Central memory CD4-positive, alpha-beta T cell (primary cell): ENCODE data around the gene ATL1.
"Not testable (repeated sequence)": the region's sequence is repeated elsewhere in the genome, so short reads cannot be mapped to it uniquely, and the experiment has no call there.

Experiments used
- DNase-seq: peaks from one replicate; pipeline ENCODE4 v3.0.0; 2022

Gene ATL1

GRCh38 chr14:50603565-50603964 is 43.6 kb downstream of the ATL1 start:
- DNase-seq, result no peak

GRCh38 chr14:50605766-50606165 is 45.8 kb downstream of the ATL1 start:
- no peak for DNase-seq

- DNase-seq, result no peak
These were observed 46.5 kb downstream of the ATL1 start for GRCh38 chr14:50606468-50606867.

GRCh38 chr14:50607181-50607580 is 47.2 kb downstream of the ATL1 start:
- DNase-seq, result no peak

- no peak for DNase-seq
These were observed 47.8 kb downstream of the ATL1 start for GRCh38 chr14:50607761-50608160.

- no peak for DNase-seq
These were observed 48.4 kb downstream of the ATL1 start for GRCh38 chr14:50608302-50608851.

GRCh38 chr14:50610465-50610864 is 50.5 kb downstream of the ATL1 start:
- no peak for DNase-seq

- DNase-seq, result no peak
These were observed 52.9 kb downstream of the ATL1 start for GRCh38 chr14:50612806-50613205.

- DNase-seq, result no peak
These were observed 55.1 kb downstream of the ATL1 start for GRCh38 chr14:50615056-50615455.

GRCh38 chr14:50615552-50615951 is 55.6 kb downstream of the ATL1 start:
- no peak for DNase-seq

GRCh38 chr14:50616275-50616674 is 56.3 kb downstream of the ATL1 start:
- no peak for DNase-seq

GRCh38 chr14:50619569-50620141 is 59.7 kb downstream of the ATL1 start:
- no peak for DNase-seq

- no peak for DNase-seq
These were observed 60.4 kb downstream of the ATL1 start for GRCh38 chr14:50620341-50620740.

GRCh38 chr14:50622978-50623377 is 63.0 kb downstream of the ATL1 start:
- no peak for DNase-seq

- DNase-seq, result no peak
These were observed 64.5 kb downstream of the ATL1 start for GRCh38 chr14:50624447-50624846.

GRCh38 chr14:50624947-50625346 is 65.0 kb downstream of the ATL1 start:
- not testable (repeated sequence) for DNase-seq

GRCh38 chr14:50631408-50631821 is 71.5 kb downstream of the ATL1 start:
- DNase-seq, result no peak

GRCh38 chr14:50633954-50634353 is 74.0 kb downstream of the ATL1 start:
- no peak for DNase-seq

GRCh38 chr14:50635141-50635540 is 75.2 kb downstream of the ATL1 start:
- DNase-seq, result no peak

- no peak for DNase-seq
These were observed 87.3 kb downstream of the ATL1 start for GRCh38 chr14:50647282-50647681.

GRCh38 chr14:50647753-50648152 is 87.8 kb downstream of the ATL1 start:
- no peak for DNase-seq

GRCh38 chr14:50649691-50650090 is 89.7 kb downstream of the ATL1 start:
- no peak for DNase-seq

- DNase-seq, result no peak
These were observed 96.8 kb downstream of the ATL1 start for GRCh38 chr14:50656776-50657175.

GRCh38 chr14:50657753-50658152 is 97.8 kb downstream of the ATL1 start:
- no peak for DNase-seq

- no peak for DNase-seq
These were observed 98.3 kb downstream of the ATL1 start for GRCh38 chr14:50658203-50658602.
